Fibroblast of lung (primary cell): ENCODE results near the gene GPX2.

ENCODE experiments used
- CTCF ChIP-seq, 2 donors: IDR thresholded peaks in 1 of 2; conservative IDR thresholded peaks in 1 of 2; 1 replicate in 1 of 2; 2 replicates in 1 of 2; pipeline ENCODE4 v1.5.1; 2011 to 2012; ENCODE audit warnings: low read length in 2 of 2, control low read depth in 1 of 2, inconsistent platforms in 1 of 2, low read depth in 1 of 2, mild to moderate bottlenecking in 1 of 2
- EZH2 ChIP-seq: IDR thresholded peaks from 2 replicates; pipeline ENCODE4 v1.5.1; 2012; ENCODE audit warnings: low read length, control low read depth, mild to moderate bottlenecking; ENCODE audit errors: missing control alignments

GRCh38 chr14:64930085-64930843, 12.3 kb downstream of the GPX2 start:
- TF ChIP-seq CTCF (conservative IDR thresholded peaks at IDR 0.05 in 1 of 2, IDR thresholded peaks at IDR 0.05 in 1 of 2; ENCODE audit: low read depth in 1 of 2, low read length in 2 of 2) (no peak), EZH2 (no peak)
